ENCODE results near the gene PIK3R3.

GRCh38 chr1:46128344-46128743 lies 4.1 kb downstream of the PIK3R3 start:
- TF ChIP-seq ETV6 (IDR thresholded peaks at IDR 0.05; ENCODE audit: borderline replicate concordance in 1 of 2, low read depth in 2 of 2, low read length in 1 of 2): no peak
- TF ChIP-seq ETV6 (CRISPR knock-in tag; IDR thresholded peaks at IDR 0.05; ENCODE audit: borderline replicate concordance): no peak
- TF ChIP-seq ZNF449 (CRISPR knock-in tag; IDR thresholded peaks at IDR 0.05): no peak
- no peak for TF ChIP-seq ZNF707 (CRISPR knock-in tag; conservative IDR thresholded peaks at IDR 0.05)
- TF ChIP-seq TAF1 (IDR thresholded peaks at IDR 0.05; ENCODE audit: control insufficient read depth, extremely low read depth, insufficient read depth, low read length, severe bottlenecking): no peak
- no peak for TF ChIP-seq JUND (IDR thresholded peaks at IDR 0.05; ENCODE audit: borderline replicate concordance, low read depth, low read length)
- no peak for TF ChIP-seq JUND (tag; IDR thresholded peaks at IDR 0.05; ENCODE audit: borderline replicate concordance, low read depth, low read length)
- no peak for TF ChIP-seq SP2 (IDR thresholded peaks at IDR 0.05; ENCODE audit: extremely low read depth, low read depth, low read length, poor library complexity, severe bottlenecking)
- TF ChIP-seq POLR2A (conservative IDR thresholded peaks at IDR 0.05): no peak
- TF ChIP-seq HDGF (IDR thresholded peaks at IDR 0.05): no peak
- TF ChIP-seq, protein P1, sequence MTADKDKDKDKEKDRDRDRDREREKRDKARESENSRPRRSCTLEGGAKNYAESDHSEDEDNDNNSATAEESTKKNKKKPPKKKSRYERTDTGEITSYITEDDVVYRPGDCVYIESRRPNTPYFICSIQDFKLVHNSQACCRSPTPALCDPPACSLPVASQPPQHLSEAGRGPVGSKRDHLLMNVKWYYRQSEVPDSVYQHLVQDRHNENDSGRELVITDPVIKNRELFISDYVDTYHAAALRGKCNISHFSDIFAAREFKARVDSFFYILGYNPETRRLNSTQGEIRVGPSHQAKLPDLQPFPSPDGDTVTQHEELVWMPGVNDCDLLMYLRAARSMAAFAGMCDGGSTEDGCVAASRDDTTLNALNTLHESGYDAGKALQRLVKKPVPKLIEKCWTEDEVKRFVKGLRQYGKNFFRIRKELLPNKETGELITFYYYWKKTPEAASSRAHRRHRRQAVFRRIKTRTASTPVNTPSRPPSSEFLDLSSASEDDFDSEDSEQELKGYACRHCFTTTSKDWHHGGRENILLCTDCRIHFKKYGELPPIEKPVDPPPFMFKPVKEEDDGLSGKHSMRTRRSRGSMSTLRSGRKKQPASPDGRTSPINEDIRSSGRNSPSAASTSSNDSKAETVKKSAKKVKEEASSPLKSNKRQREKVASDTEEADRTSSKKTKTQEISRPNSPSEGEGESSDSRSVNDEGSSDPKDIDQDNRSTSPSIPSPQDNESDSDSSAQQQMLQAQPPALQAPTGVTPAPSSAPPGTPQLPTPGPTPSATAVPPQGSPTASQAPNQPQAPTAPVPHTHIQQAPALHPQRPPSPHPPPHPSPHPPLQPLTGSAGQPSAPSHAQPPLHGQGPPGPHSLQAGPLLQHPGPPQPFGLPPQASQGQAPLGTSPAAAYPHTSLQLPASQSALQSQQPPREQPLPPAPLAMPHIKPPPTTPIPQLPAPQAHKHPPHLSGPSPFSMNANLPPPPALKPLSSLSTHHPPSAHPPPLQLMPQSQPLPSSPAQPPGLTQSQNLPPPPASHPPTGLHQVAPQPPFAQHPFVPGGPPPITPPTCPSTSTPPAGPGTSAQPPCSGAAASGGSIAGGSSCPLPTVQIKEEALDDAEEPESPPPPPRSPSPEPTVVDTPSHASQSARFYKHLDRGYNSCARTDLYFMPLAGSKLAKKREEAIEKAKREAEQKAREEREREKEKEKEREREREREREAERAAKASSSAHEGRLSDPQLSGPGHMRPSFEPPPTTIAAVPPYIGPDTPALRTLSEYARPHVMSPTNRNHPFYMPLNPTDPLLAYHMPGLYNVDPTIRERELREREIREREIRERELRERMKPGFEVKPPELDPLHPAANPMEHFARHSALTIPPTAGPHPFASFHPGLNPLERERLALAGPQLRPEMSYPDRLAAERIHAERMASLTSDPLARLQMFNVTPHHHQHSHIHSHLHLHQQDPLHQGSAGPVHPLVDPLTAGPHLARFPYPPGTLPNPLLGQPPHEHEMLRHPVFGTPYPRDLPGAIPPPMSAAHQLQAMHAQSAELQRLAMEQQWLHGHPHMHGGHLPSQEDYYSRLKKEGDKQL (CRISPR knock-in tag; IDR thresholded peaks at IDR 0.05; ENCODE audit: borderline replicate concordance): no peak
- TF ChIP-seq CTCF (IDR thresholded peaks at IDR 0.05 in 2 of 3, conservative IDR thresholded peaks at IDR 0.05 in 1 of 3; ENCODE audit: insufficient read depth in 2 of 3, low read depth in 1 of 3, low read length in 3 of 3): no peak

Measured in K562 (cell line).